ENCODE results near the gene RAB36. TPM values are rescaled to one million over a fixed set of nuclear protein-coding genes. Genes with fewer than 3 reads are reported as not detected.

Gene RAB36, protein sequence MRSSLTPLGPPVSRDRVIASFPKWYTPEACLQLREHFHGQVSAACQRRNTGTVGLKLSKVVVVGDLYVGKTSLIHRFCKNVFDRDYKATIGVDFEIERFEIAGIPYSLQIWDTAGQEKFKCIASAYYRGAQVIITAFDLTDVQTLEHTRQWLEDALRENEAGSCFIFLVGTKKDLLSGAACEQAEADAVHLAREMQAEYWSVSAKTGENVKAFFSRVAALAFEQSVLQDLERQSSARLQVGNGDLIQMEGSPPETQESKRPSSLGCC
- 10 to 100 TPM in 1 of 4 donors, 1 to 10 TPM in 3; 5.0 to 10.8 (median 8.2) TPM for total RNA-seq

DNA sequence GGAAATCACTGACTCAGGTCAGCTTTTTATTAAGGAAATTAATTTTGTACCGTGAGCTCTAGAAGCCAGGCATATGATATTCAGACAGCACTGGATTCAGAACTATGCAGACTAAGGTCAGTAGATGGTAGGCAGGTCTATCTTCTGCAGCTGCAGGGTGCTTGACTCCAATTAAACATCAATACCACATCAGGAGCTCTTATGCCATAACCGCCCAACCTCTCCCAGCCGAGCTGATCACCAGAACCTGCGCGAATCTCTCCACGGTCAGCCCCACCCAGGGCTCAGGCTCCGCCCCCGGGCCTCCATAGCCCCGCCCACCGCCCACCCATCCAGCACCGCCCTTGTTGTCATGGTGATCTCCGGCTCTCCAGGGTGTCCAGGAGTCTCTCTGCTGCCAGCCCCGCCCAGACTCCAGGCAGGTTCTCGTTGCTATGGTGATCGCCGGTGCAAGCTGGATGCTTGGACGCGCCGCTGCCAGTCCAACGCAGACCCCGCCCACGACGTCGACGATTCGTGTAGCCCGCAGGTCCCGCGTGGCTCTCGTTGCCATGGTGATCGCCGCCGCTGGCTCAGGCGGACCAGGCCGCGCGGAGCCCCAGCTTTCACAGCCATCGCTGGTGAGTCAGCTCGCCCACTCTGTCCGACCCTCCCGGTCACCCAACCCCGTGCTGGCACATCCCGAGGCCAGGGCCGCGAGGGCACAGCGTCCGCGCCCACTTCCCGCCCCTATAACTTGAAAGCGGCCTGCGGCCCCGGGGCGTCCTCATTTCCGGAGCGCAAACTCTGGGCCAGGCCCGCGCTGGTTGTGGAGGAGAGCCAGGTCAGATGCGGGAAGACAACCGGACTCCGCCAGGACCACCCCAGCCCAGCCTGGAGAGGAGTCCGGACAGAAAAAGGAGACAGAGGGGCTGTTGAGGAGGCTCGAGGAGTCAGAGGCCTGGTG lies at the start of gene RAB36:
TSS of gene RAB36 (plus strand) at position 546 of the 946 bp plus-strand sequence. CDS start 1,140 bp downstream, outside the sequence.
- Histone ChIP-seq H3K27ac (replicated peaks in 1 of 4) (peak within 1 kb of the TSS; percentile 68 to 87 (median 78)), H3K36me3 (peaks cover 0 to 13% (median 3%) of the 10 kb centered on the region in 4 donors), H3K4me3 (peak within 1 kb of the TSS; percentile 51 to 67 (median 58)), H3K27me3 (no peaks in the 10 kb centered on the region), H3K4me1 (peaks cover 25 to 58% (median 52%) of the 10 kb centered on the region in 4 donors), H3K9me3 (no peaks in the 10 kb centered on the region)
- 8% methylated on average over 15 of the region's 62 CpGs for WGBS
- peak; percentile 98 for DNase-seq (ENCODE audit: extremely low spot score)
- TF ChIP-seq EP300 (IDR thresholded peaks at IDR 0.05) (no peak), POLR2AphosphoS5 (IDR thresholded peaks at IDR 0.05) (peak; percentile 65 to 66)
- intact Hi-C loops (cut with DNase I) = no loop called here

DNA sequence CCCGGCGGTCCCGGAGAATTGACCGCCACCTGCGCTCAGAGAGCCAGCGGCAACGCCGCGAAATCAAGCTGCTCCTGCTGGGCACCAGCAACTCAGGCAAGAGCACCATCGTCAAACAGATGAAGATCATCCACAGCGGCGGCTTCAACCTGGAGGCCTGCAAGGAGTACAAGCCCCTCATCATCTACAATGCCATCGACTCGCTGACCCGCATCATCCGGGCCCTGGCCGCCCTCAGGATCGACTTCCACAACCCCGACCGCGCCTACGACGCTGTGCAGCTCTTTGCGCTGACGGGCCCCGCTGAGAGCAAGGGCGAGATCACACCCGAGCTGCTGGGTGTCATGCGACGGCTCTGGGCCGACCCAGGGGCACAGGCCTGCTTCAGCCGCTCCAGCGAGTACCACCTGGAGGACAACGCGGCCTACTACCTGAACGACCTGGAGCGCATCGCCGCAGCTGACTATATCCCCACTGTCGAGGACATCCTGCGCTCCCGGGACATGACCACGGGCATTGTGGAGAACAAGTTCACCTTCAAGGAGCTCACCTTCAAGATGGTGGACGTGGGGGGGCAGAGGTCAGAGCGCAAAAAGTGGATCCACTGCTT lies 49.4 kb upstream of the RAB36 start:
- Histone ChIP-seq H3K4me1 (peaks cover 27 to 50% (median 46%) of the 10 kb centered on the region in 4 donors), H3K9me3 (no peaks in the 10 kb centered on the region), H3K36me3 (peaks cover 0 to 16% (median 5%) of the 10 kb centered on the region in 4 donors), H3K27ac (replicated peaks in 1 of 4) (no peak overlapping the region), H3K4me3 (no peak overlapping the region), H3K27me3 (no peaks in the 10 kb centered on the region)
- intact Hi-C loops (cut with DNase I) = no loop called here
- no peak for TF ChIP-seq EP300 (IDR thresholded peaks at IDR 0.05)
- TF ChIP-seq, protein P1, sequence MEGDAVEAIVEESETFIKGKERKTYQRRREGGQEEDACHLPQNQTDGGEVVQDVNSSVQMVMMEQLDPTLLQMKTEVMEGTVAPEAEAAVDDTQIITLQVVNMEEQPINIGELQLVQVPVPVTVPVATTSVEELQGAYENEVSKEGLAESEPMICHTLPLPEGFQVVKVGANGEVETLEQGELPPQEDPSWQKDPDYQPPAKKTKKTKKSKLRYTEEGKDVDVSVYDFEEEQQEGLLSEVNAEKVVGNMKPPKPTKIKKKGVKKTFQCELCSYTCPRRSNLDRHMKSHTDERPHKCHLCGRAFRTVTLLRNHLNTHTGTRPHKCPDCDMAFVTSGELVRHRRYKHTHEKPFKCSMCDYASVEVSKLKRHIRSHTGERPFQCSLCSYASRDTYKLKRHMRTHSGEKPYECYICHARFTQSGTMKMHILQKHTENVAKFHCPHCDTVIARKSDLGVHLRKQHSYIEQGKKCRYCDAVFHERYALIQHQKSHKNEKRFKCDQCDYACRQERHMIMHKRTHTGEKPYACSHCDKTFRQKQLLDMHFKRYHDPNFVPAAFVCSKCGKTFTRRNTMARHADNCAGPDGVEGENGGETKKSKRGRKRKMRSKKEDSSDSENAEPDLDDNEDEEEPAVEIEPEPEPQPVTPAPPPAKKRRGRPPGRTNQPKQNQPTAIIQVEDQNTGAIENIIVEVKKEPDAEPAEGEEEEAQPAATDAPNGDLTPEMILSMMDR (IDR thresholded peaks at IDR 0.05) = no peak
- no peak for TF ChIP-seq POLR2AphosphoS5 (IDR thresholded peaks at IDR 0.05)
- TF ChIP-seq POLR2A (IDR thresholded peaks at IDR 0.05; ENCODE audit: low read depth) = no peak
- WGBS = 94% methylated on average over 43 of the region's 45 CpGs
- DNase-seq (ENCODE audit: extremely low spot score) = no peak

DNA sequence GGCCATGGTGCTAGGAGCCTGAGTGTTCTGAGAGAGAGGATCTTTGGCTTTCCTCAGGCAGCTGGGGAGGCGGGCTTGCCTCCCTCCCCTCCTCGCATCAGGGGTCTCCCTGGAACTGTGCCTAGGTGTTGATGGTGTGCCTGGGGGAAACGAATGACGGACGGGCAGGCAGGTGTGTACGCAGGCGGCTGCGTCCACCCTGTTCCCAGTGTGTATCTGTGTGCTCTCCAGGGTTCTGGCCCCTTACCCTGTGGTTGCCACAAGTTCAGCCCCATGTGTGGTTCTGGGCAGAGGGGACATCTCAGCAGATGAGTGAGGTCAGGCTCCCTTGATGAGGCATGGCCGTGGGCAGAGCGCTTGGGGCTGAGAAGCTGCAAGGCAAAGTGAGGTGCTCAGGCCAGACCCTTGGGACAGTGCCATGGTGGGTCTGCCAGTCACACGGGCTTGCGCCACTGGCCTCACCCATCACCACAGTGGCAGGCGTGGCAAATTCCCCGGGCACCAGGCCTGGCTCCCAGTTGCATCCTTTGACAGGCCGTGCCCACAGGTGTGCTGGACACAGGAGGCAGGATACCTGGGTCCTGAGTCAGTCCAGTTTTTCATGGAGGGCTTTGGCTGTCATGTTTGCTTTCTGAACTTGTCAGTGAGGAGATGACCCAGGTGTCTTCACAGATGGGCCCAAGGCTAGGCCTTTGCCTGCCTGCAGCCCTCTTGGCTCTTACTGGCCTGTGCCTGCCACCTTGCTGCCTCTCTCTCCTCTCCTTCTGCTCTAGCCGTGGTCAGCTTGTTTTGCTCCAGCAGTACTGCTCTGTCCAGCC lies 47.7 kb upstream of the RAB36 start:
- TF ChIP-seq POLR2A (IDR thresholded peaks at IDR 0.05; ENCODE audit: low read depth) (no peak), EP300 (IDR thresholded peaks at IDR 0.05) (no peak), POLR2AphosphoS5 (IDR thresholded peaks at IDR 0.05) (no peak)
- TF ChIP-seq, protein P1 (IDR thresholded peaks at IDR 0.05) = no peak
- Histone ChIP-seq H3K9me3 (no peaks in the 10 kb centered on the region), H3K27ac (replicated peaks in 1 of 4) (peak overlapping the region; percentile 81 to 87 (median 82)), H3K36me3 (peaks cover 0 to 16% (median 5%) of the 10 kb centered on the region in 4 donors), H3K4me3 (no peak overlapping the region), H3K27me3 (no peaks in the 10 kb centered on the region), H3K4me1 (peaks cover 27 to 64% (median 52%) of the 10 kb centered on the region in 4 donors)
- DNase-seq (ENCODE audit: extremely low spot score) = no peak
- intact Hi-C loops (cut with DNase I) = no loop called here
- 93% methylated on average over 11 of the region's 16 CpGs for WGBS

DNA sequence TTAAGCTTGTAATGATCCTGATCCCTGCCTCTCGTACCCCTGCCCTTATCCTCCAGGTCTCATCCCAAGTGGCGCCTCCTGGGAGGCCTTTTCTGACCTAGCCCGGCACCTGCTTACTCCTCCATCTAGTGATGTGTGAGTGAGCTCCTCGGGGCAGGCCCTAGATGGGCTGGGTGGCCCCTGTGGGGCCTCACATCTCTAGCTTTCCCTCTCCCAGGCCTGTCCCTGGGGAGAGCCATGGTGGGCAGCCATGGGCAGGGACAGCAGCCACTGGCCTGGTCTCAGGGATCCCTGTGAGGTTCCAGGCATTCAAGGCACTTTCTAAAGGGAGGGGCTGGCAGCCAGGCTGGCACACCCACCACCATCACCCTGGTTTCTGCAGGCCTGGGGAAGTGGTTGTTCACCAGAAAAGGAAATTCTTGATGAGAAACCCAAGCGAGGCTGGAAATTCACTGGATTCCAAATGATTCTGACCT lies 47.0 kb upstream of the RAB36 start:
- peak overlapping the region; percentile 81 to 87 (median 82) for H3K27ac ChIP-seq (replicated peaks in 1 of 4)
- peaks cover 27 to 68% (median 48%) of the 10 kb centered on the region in 4 donors for H3K4me1 ChIP-seq
- intact Hi-C loops (cut with DNase I) = no loop called here
- H3K4me3 ChIP-seq = no peak overlapping the region
- DNase-seq (ENCODE audit: extremely low spot score) = no peak
- TF ChIP-seq EP300 (IDR thresholded peaks at IDR 0.05) (no peak), POLR2AphosphoS5 (IDR thresholded peaks at IDR 0.05) (no peak), POLR2A (IDR thresholded peaks at IDR 0.05; ENCODE audit: low read depth) (no peak)
- TF ChIP-seq, protein P1 (IDR thresholded peaks at IDR 0.05) = no peak
- WGBS = 67% methylated on average over 5 of the region's 5 CpGs
- no peaks in the 10 kb centered on the region for H3K9me3 ChIP-seq
- peaks cover 0 to 16% (median 5%) of the 10 kb centered on the region in 4 donors for H3K36me3 ChIP-seq
- no peaks in the 10 kb centered on the region for H3K27me3 ChIP-seq

All from esophagus muscularis mucosa (tissue), 4 donors.